ENCODE measurements around the gene EHD4. TPM values are rescaled to one million over a fixed set of nuclear protein-coding genes. Genes with fewer than 3 reads are reported as not detected.

EHD4 gene
- total RNA-seq, 1 donor from 2014 or later: 20.9 TPM

DNA sequence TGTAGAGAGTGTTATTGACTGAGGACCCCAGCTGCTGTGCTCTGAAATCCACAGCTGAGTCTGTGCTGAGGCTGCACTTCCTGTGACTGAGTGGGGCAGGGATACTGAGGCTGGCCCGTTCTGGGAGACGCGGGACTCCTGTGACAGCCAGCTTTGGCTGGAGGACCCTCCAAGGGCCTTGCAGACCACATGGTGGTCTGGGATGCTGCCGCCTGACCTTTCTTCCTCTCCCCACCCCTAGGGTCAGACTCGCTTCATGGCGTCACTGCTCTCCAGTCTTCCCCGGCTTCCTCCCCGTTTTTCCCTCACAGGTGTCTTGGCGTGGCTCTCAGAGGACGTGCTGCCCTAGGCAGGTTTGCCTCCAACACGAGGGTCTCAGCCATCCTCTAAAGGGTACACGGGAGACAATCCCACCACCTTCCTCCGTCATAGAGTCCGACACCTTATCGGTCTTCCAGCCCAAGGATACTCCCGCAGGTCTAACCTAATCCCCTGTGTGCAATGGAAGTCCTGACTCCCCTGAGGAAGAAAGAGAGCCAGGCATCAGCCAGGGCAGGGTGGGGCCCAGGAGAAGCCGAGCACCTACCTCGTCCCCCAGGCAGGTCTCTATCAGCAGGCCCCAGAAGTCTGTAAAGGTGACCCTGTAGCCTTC is 19.9 kb upstream of the EHD4 start:
- no peak for DNase-seq (ENCODE audit: extremely low spot score, unreplicated experiment)
- Mint-ChIP-seq H3K27me3 (ENCODE audit: unreplicated experiment) (peaks cover 6% of the 10 kb centered on the region), H3K4me1 (ENCODE audit: unreplicated experiment) (no peaks in the 10 kb centered on the region), H3K27ac (ENCODE audit: unreplicated experiment) (no peak overlapping the region), H3K36me3 (ENCODE audit: unreplicated experiment) (no peaks in the 10 kb centered on the region), H3K9me3 (ENCODE audit: unreplicated experiment) (no peaks in the 10 kb centered on the region), H3K4me3 (ENCODE audit: unreplicated experiment) (no peak overlapping the region)
- TF ChIP-seq, protein P1, sequence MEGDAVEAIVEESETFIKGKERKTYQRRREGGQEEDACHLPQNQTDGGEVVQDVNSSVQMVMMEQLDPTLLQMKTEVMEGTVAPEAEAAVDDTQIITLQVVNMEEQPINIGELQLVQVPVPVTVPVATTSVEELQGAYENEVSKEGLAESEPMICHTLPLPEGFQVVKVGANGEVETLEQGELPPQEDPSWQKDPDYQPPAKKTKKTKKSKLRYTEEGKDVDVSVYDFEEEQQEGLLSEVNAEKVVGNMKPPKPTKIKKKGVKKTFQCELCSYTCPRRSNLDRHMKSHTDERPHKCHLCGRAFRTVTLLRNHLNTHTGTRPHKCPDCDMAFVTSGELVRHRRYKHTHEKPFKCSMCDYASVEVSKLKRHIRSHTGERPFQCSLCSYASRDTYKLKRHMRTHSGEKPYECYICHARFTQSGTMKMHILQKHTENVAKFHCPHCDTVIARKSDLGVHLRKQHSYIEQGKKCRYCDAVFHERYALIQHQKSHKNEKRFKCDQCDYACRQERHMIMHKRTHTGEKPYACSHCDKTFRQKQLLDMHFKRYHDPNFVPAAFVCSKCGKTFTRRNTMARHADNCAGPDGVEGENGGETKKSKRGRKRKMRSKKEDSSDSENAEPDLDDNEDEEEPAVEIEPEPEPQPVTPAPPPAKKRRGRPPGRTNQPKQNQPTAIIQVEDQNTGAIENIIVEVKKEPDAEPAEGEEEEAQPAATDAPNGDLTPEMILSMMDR (IDR thresholded peaks at IDR 0.05): no peak

DNA sequence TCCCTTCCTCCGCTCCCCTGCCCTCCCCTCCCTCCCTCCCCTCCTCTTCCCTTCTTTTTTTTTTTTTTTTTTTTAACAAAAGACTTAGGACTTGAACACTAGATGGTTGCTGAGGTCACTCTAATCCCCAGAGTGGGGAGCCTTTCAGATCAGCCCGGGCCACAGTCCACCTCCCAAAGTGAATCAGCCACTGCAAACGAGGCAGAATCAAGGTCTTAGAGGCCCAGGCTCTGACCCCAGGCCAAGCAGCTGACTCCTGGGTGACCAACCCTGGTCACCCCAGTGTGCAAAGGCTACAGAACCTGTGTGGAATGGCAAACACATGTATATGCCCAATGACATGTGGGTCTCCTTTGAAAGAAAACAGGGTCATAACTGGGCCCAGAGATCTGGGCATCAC is 18.3 kb upstream of the EHD4 start:
- no peak overlapping the region for H3K4me3 Mint-ChIP-seq (ENCODE audit: unreplicated experiment)
- H3K27ac Mint-ChIP-seq (ENCODE audit: unreplicated experiment): no peak overlapping the region
- H3K9me3 Mint-ChIP-seq (ENCODE audit: unreplicated experiment): no peaks in the 10 kb centered on the region
- TF ChIP-seq, protein P1 (IDR thresholded peaks at IDR 0.05): no peak
- DNase-seq (ENCODE audit: extremely low spot score, unreplicated experiment): no peak
- H3K36me3 Mint-ChIP-seq (ENCODE audit: unreplicated experiment): no peaks in the 10 kb centered on the region
- H3K4me1 Mint-ChIP-seq (ENCODE audit: unreplicated experiment): peaks cover under 1% of the 10 kb centered on the region
- peaks cover 6% of the 10 kb centered on the region for H3K27me3 Mint-ChIP-seq (ENCODE audit: unreplicated experiment)

DNA sequence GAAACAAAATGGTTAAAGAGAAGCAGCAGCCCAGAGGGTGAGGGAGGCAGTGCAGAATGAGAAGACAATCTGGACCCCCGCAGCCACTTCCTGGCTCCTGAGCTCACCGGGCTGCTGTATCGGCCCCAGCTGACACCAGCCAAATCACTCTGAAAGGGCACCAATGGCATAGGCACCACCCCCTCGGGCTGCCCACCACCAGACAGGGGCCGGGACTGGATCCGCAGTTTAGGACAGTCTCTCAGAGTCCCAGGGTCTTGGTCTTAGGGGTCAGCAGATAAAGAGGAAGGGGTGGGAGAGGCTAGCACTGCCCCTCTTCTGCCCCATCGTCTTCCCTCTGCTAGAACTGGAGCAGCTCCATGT is 17.9 kb upstream of the EHD4 start:
- Mint-ChIP-seq H3K4me3 (ENCODE audit: unreplicated experiment) (no peak overlapping the region), H3K27ac (ENCODE audit: unreplicated experiment) (no peak overlapping the region), H3K4me1 (ENCODE audit: unreplicated experiment) (peaks cover 6% of the 10 kb centered on the region), H3K36me3 (ENCODE audit: unreplicated experiment) (no peaks in the 10 kb centered on the region), H3K9me3 (ENCODE audit: unreplicated experiment) (no peaks in the 10 kb centered on the region), H3K27me3 (ENCODE audit: unreplicated experiment) (peaks cover 6% of the 10 kb centered on the region)
- no peak for DNase-seq (ENCODE audit: extremely low spot score, unreplicated experiment)
- TF ChIP-seq, protein P1 (IDR thresholded peaks at IDR 0.05): no peak

DNA sequence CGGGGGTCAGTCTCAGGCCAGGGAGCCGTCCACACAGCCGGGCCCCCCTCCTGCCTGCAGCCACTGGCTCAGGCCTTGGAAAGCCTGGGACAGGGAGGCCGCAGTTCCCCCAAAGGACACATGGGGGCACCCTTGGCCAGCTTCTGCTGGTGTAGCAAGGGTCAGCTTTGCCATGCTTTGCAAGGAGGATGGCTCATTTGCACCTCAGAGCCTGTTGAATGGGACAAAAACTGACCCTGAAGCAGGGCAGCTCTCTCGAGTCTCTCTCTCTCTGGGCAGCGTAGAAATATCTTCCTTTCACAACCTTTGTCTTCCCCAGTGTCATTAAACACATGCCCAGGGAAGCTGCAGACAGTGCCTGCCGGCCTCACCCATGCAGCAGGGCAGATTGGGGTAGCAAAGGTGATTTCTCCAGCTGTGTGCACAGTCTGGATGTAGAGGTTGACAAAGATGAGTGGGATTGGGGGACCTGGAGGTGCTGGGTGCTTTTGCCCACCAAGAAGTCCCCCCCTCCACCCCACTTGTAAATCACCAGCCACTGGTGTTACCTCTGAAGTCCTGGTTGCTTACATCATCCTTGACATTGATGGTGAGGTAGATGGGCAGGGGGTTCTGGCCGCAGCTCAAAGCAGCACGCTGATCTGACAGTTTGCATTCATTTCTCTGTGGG is 17.4 kb upstream of the EHD4 start:
- Mint-ChIP-seq H3K9me3 (ENCODE audit: unreplicated experiment) (no peaks in the 10 kb centered on the region), H3K27ac (ENCODE audit: unreplicated experiment) (no peak overlapping the region), H3K36me3 (ENCODE audit: unreplicated experiment) (no peaks in the 10 kb centered on the region), H3K4me1 (ENCODE audit: unreplicated experiment) (peaks cover 7% of the 10 kb centered on the region), H3K27me3 (ENCODE audit: unreplicated experiment) (peaks cover 6% of the 10 kb centered on the region), H3K4me3 (ENCODE audit: unreplicated experiment) (no peak overlapping the region)
- TF ChIP-seq, protein P1 (IDR thresholded peaks at IDR 0.05): peak; percentile 97
- DNase-seq (ENCODE audit: extremely low spot score, unreplicated experiment): peak; percentile 96

DNA sequence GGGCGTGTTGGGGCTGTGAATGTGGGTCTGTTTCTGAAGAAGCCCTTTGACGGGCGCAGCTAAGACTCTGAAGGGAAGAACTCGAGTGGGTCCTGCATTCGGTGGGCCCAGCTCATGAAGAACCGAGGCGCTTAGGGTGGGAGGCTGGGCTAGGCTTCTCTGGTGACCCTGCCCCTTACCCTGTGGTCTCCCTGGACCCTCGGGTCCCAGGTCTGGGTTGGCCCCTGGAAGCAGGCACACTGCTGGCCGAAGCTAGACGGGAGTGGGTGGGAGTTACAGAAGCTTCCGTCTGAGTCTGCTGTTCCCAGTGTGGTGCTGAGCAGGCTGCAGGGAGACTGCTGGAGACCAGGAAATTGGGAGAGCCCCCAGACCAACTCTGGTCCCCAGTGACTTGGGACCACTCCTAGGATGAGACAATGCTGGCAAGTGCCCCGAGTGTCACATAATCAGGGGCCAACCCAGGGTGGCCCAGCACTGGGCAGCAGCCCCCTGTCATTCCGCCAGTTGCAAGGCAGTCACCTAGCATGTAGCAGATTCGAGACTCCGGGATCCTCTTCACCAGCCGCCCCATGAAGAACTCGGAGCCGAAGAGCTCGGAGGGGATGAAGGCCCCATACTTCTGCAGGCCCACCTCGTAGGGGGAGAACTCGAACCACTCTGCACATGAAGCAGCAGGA is 16.7 kb upstream of the EHD4 start:
- no peaks in the 10 kb centered on the region for H3K9me3 Mint-ChIP-seq (ENCODE audit: unreplicated experiment)
- peaks cover 6% of the 10 kb centered on the region for H3K27me3 Mint-ChIP-seq (ENCODE audit: unreplicated experiment)
- peaks cover 7% of the 10 kb centered on the region for H3K4me1 Mint-ChIP-seq (ENCODE audit: unreplicated experiment)
- DNase-seq (ENCODE audit: extremely low spot score, unreplicated experiment): no peak
- no peak overlapping the region for H3K27ac Mint-ChIP-seq (ENCODE audit: unreplicated experiment)
- TF ChIP-seq, protein P1 (IDR thresholded peaks at IDR 0.05): no peak
- H3K4me3 Mint-ChIP-seq (ENCODE audit: unreplicated experiment): no peak overlapping the region
- H3K36me3 Mint-ChIP-seq (ENCODE audit: unreplicated experiment): no peaks in the 10 kb centered on the region

Measured in osteocyte (in vitro differentiated cells).